Caco-2 (cell line): ENCODE data around the gene KAT8. TPM values are rescaled to one million over a fixed set of nuclear protein-coding genes. Genes with fewer than 3 reads are reported as not detected.

Source experiments
- BruUV-seq: library from RNA; stranded (reverse); fragments of 400-500 nt; replicated peaks from 2 replicates; lab custom pipeline; 2021; lab: Mats Ljungman, UMichigan
- CTCF ChIA-PET: fragments of 300-600 bp; sonication (Branson Sonifier 250); formaldehyde crosslinking; loops from one replicate; lab custom pipeline; 2022; ENCODE audit warnings: antibody characterized with exemption; lab: Charles Lee
- POLR2A ChIA-PET: fragments of 300-600 bp; sonication (Branson Sonifier 250); formaldehyde crosslinking; loops from one replicate; lab custom pipeline; 2022; ENCODE audit warnings: antibody characterized with exemption; lab: Charles Lee
- DNase-seq, 2 experiments: peaks; one replicate each; pipeline versions ENCODE4 v3.0.0 to v3.0.0-alpha.2; 2020 to 2022
- H3K27me3 ChIP-seq: replicated peaks from 2 replicates; pipeline ENCODE4 v1.6.0; 2011; ENCODE audit warnings: low read length; ENCODE audit not compliant: control insufficient read depth, insufficient read depth
- H3K36me3 ChIP-seq: 2 replicates; pipeline ENCODE4 v1.5.1; 2011; ENCODE audit warnings: low read length; ENCODE audit not compliant: control insufficient read depth, insufficient read depth
- H3K4me1 ChIP-seq: fragments of 250-450 bp; sonication (Bioruptor Pico); 2 replicates; pipeline ENCODE4 v1.5.1; 2020; ENCODE audit warnings: mild to moderate bottlenecking
- H3K4me3 ChIP-seq: 2 replicates; pipeline ENCODE4 v1.5.1; 2011; ENCODE audit warnings: low read depth, mild to moderate bottlenecking, control low read depth, low read length
- H3K9me3 ChIP-seq: fragments of 250-450 bp; sonication (Bioruptor Pico); 2 replicates; pipeline ENCODE4 v1.5.1; 2020; ENCODE audit warnings: mild to moderate bottlenecking, moderate library complexity
- H3K27ac Mint-ChIP-seq: one replicate; pipeline ENCODE4 v1.8.0; 2022; ENCODE audit warnings: mixed read lengths; ENCODE audit not compliant: unreplicated experiment
- H3K27me3 Mint-ChIP-seq: one replicate; pipeline ENCODE4 v1.8.0; 2022; ENCODE audit warnings: mixed read lengths; ENCODE audit not compliant: insufficient read depth, unreplicated experiment
- H3K36me3 Mint-ChIP-seq: one replicate; pipeline ENCODE4 v1.8.0; 2022; ENCODE audit warnings: mild to moderate bottlenecking, mixed read lengths; ENCODE audit not compliant: insufficient read depth, unreplicated experiment
- H3K4me1 Mint-ChIP-seq: one replicate; pipeline ENCODE4 v1.8.0; 2022; ENCODE audit warnings: low read depth, mixed read lengths; ENCODE audit not compliant: unreplicated experiment
- H3K4me3 Mint-ChIP-seq: one replicate; pipeline ENCODE4 v1.8.0; 2022; ENCODE audit warnings: mild to moderate bottlenecking, moderate library complexity, mixed read lengths; ENCODE audit not compliant: unreplicated experiment
- H3K9me3 Mint-ChIP-seq: one replicate; pipeline ENCODE4 v1.8.0; 2022; ENCODE audit warnings: mixed read lengths; ENCODE audit not compliant: unreplicated experiment
- CTCF ChIP-seq, 2 experiments: fragments of 200-600 bp in 1 of 2; IDR thresholded peaks; 1 replicate in 1 of 2; 2 replicates in 1 of 2; pipeline versions ENCODE4 v1.5.1 to v1.8.0; 2011 to 2022; ENCODE audit warnings: antibody characterized with exemption in 1 of 2, control low read depth in 1 of 2, inconsistent platforms in 1 of 2, low read depth in 1 of 2, low read length in 1 of 2, mild to moderate bottlenecking in 1 of 2, moderate library complexity in 1 of 2; ENCODE audit not compliant: insufficient read depth in 1 of 2, severe bottlenecking in 1 of 2, unreplicated experiment in 1 of 2
- intact Hi-C: fragments of 100-400 bp; cut with micrococcal nuclease; formaldehyde crosslinking; loops from one replicate; pipeline ENCODE4 v1.10.0; 2022; ENCODE audit not compliant: unreplicated experiment
- total RNA-seq: library from RNA; stranded (reverse); gene quantifications from 2 replicates; pipeline ENCODE4 v1.2.3, GENCODE V29; 2022

Gene KAT8
- total RNA-seq, 1 experiment from 2014 or later: 46.2 TPM

- CTCF ChIA-PET: no interaction called here
- H3K36me3 ChIP-seq: peaks cover 2% of the 10 kb centered on the region; the same call in 1 of the 2 replicates
- POLR2A ChIA-PET: no interaction called here
- no peak overlapping the region for H3K4me3 ChIP-seq
- H3K9me3 ChIP-seq: no peaks in the 10 kb centered on the region
- Mint-ChIP-seq H3K4me3 (no peak overlapping the region), H3K36me3 (peaks cover 38% of the 10 kb centered on the region), H3K4me1 (peaks cover 20% of the 10 kb centered on the region), H3K9me3 (no peaks in the 10 kb centered on the region), H3K27ac (no peak overlapping the region), H3K27me3 (no peaks in the 10 kb centered on the region)
- TF ChIP-seq CTCF (IDR thresholded peaks at IDR 0.05; ENCODE audit: insufficient read depth in 1 of 2, low read depth in 1 of 2, low read length in 1 of 2, severe bottlenecking in 1 of 2, unreplicated experiment in 1 of 2): no peak
- H3K27me3 ChIP-seq: no peaks in the 10 kb centered on the region
- DNase-seq: no peak
- no TSS peak for BruUV-seq
- intact Hi-C loops: no loop called here
- H3K4me1 ChIP-seq: peaks cover 16% of the 10 kb centered on the region
Measured at GRCh38 chr16:31114468-31114867, 3.0 kb upstream of the KAT8 start.

- TF ChIP-seq CTCF (IDR thresholded peaks at IDR 0.05; ENCODE audit: insufficient read depth in 1 of 2, low read depth in 1 of 2, low read length in 1 of 2, severe bottlenecking in 1 of 2, unreplicated experiment in 1 of 2): no peak
- POLR2A ChIA-PET: interaction anchor here (0.5 to 1.7 kb wide), 12 partner anchors 9 to 755 kb away, joined by 3 to 61 read pairs (median 21); partner anchors contain the start of genes ARMC5, FUS, PRSS8 and STX4
- intact Hi-C loops: no loop called here
Measured at GRCh38 chr16:31118223-31119155, 1.0 kb downstream of the KAT8 start.

GRCh38 chr16:31120129-31120528 lies 2.7 kb downstream of the KAT8 start:
- TF ChIP-seq CTCF (IDR thresholded peaks at IDR 0.05; ENCODE audit: insufficient read depth in 1 of 2, low read depth in 1 of 2, low read length in 1 of 2, severe bottlenecking in 1 of 2, unreplicated experiment in 1 of 2): no peak
- H3K27me3 Mint-ChIP-seq: no peaks in the 10 kb centered on the region
- Histone ChIP-seq H3K4me1 (no peaks in the 10 kb centered on the region), H3K9me3 (no peaks in the 10 kb centered on the region), H3K27me3 (no peaks in the 10 kb centered on the region), H3K36me3 (peaks cover 5% of the 10 kb centered on the region), H3K4me3 (no peak overlapping the region)
- H3K4me1 Mint-ChIP-seq: peaks cover 10% of the 10 kb centered on the region
- no TSS peak for BruUV-seq
- H3K4me3 Mint-ChIP-seq: no peak overlapping the region
- intact Hi-C loops: no loop called here
- no peak overlapping the region for H3K27ac Mint-ChIP-seq
- peaks cover 60% of the 10 kb centered on the region for H3K36me3 Mint-ChIP-seq
- DNase-seq: no peak
- POLR2A ChIA-PET: no interaction called here
- H3K9me3 Mint-ChIP-seq: no peaks in the 10 kb centered on the region
- CTCF ChIA-PET: no interaction called here

More at GRCh38 chr16:31118223-31119155, 1.0 kb downstream of the KAT8 start:
- peaks cover 13% of the 10 kb centered on the region for H3K4me1 ChIP-seq
- Mint-ChIP-seq H3K4me3 (peak overlapping the region; percentile 88), H3K36me3 (peaks cover 54% of the 10 kb centered on the region), H3K27me3 (no peaks in the 10 kb centered on the region), H3K9me3 (no peaks in the 10 kb centered on the region), H3K27ac (peak overlapping the region; percentile 88), H3K4me1 (peaks cover 15% of the 10 kb centered on the region)
- H3K9me3 ChIP-seq: no peaks in the 10 kb centered on the region
- no peaks in the 10 kb centered on the region for H3K27me3 ChIP-seq
- CTCF ChIA-PET: interaction anchor here (1.0 to 1.7 kb wide), 4 partner anchors 13 to 134 kb away, joined by 6 to 43 read pairs (median 10); partner anchors contain the start of genes HSD3B7 and PRSS8
- no peak for DNase-seq
- H3K36me3 ChIP-seq: peaks cover 5% of the 10 kb centered on the region
- TSS peak; percentile 34 for BruUV-seq
- H3K4me3 ChIP-seq: peak overlapping the region; percentile 55
